K562 (cell line): ENCODE results near the gene NRXN3. TPM values are rescaled to one million over a fixed set of nuclear protein-coding genes. Genes with fewer than 3 reads are reported as not detected.

ENCODE experiments used
- ATAC-seq: fragments of 200-7000 bp; cut with Tn5 transposase; 3 replicates; pipeline ENCODE4 v1.9.1; 2020; ENCODE audit warnings: moderate library complexity
- BruUV-seq: library from RNA; stranded (reverse); fragments of 400-500 nt; replicated peaks from 2 replicates; lab custom pipeline; 2021; lab: Mats Ljungman, UMichigan
- CTCF ChIA-PET: fragments of 300-600 bp; formaldehyde crosslinking; extraction: SDS; loops from one replicate; lab custom pipeline; 2021; ENCODE audit warnings: low intra/inter-chr PET ratio; lab: Yijun Ruan, JAX
- POLR2A ChIA-PET: fragments of 300-600, 350-650 bp; sonication (Branson Sonifier 250); formaldehyde crosslinking; extraction: SDS; loops from one replicate; lab custom pipeline; 2021; ENCODE audit warnings: antibody characterized with exemption, inconsistent platforms; lab: Yijun Ruan, JAX
- DNase-seq, 4 experiments: peaks; one replicate each; pipeline versions ENCODE4 v3.0.0 to v3.0.0-alpha.2; 2011 to 2018; ENCODE audit warnings: low spot score in 3 of 4, mixed read lengths in 3 of 4; ENCODE audit errors: extremely low read depth in 1 of 4
- FAIRE-seq: peaks from 2 replicates; lab custom pipeline; 2011; peaks lifted over from hg19 to GRCh38; lab: Jason Lieb, UNC
- H2AFZ ChIP-seq: 2 replicates; pipeline ENCODE4 v1.6.0; 2011; ENCODE audit warnings: low read depth, low read length, control low read depth, inconsistent platforms
- H3K27ac ChIP-seq: fragments of 200-600 bp; 3 replicates; pipeline ENCODE4 v1.8.0; 2011; ENCODE audit warnings: low read depth, mild to moderate bottlenecking, control low read depth, inconsistent platforms, low read length, moderate library complexity, mixed read lengths; ENCODE audit errors: extremely low read depth
- H3K27me3 ChIP-seq, 2 experiments: fragments of 300-600 bp in 1 of 2; 2 replicates in 1 of 2; 3 replicates in 1 of 2; pipeline versions ENCODE4 v1.6.0 to v1.8.0; 2011; ENCODE audit warnings: inconsistent platforms in 2 of 2, low read length in 2 of 2, mild to moderate bottlenecking in 1 of 2, mixed read lengths in 1 of 2, moderate library complexity in 1 of 2; ENCODE audit not compliant: control insufficient read depth in 2 of 2, insufficient read depth in 2 of 2
- H3K36me3 ChIP-seq: fragments of 300-600 bp; 3 replicates; pipeline ENCODE4 v1.8.0; 2011; ENCODE audit warnings: mild to moderate bottlenecking, low read length, inconsistent platforms; ENCODE audit not compliant: control insufficient read depth, insufficient read depth
- H3K4me1 ChIP-seq, 2 experiments: fragments of 200-600 bp in 1 of 2; replicated peaks in 1 of 2; 2 replicates in 1 of 2; 3 replicates in 1 of 2; pipeline versions ENCODE4 v1.5.1 to v1.8.0; 2011; ENCODE audit warnings: inconsistent platforms in 2 of 2, low read length in 2 of 2, mild to moderate bottlenecking in 1 of 2, mixed read lengths in 1 of 2, moderate library complexity in 1 of 2; ENCODE audit not compliant: control insufficient read depth in 2 of 2, insufficient read depth in 2 of 2
- H3K4me2 ChIP-seq: 2 replicates; pipeline ENCODE4 v1.6.1; 2011; ENCODE audit warnings: low read length, control low read depth, inconsistent platforms, mixed read lengths; ENCODE audit not compliant: insufficient read depth
- H3K4me3 ChIP-seq: fragments of 200-600 bp; sonication (generic), shearing (Covaris generic); 2 replicates; pipeline ENCODE4 v1.5.1; 2016; ENCODE audit warnings: control low read depth, inconsistent platforms
- H3K79me2 ChIP-seq: fragments of 200-600 bp; 3 replicates; pipeline ENCODE4 v1.8.0; 2011; ENCODE audit warnings: low read length, inconsistent platforms; ENCODE audit not compliant: control insufficient read depth, insufficient read depth
- H3K9ac ChIP-seq, 2 experiments: 2 replicates each; pipeline versions ENCODE4 v1.6.0 to v1.6.1; 2011; ENCODE audit warnings: low read depth in 2 of 2, low read length in 2 of 2, control low read depth in 1 of 2, inconsistent platforms in 1 of 2, mild to moderate bottlenecking in 1 of 2, mixed read lengths in 1 of 2; ENCODE audit not compliant: insufficient read depth in 1 of 2
- H3K9me1 ChIP-seq: one replicate; pipeline ENCODE4 v1.6.0; 2011; ENCODE audit warnings: inconsistent platforms, mild to moderate bottlenecking, low read length, moderate library complexity; ENCODE audit not compliant: control insufficient read depth, insufficient read depth
- H3K9me3 ChIP-seq: replicated peaks from 2 replicates; pipeline ENCODE4 v1.5.1; 2011; ENCODE audit warnings: low read depth, low read length, inconsistent platforms; ENCODE audit not compliant: control insufficient read depth, insufficient read depth
- H4K20me1 ChIP-seq: replicated peaks from 2 replicates; pipeline ENCODE4 v1.6.1; 2011; ENCODE audit warnings: low read length, inconsistent platforms, mixed read lengths; ENCODE audit not compliant: control insufficient read depth, insufficient read depth
- E2F1 ChIP-seq: sonication (generic); formaldehyde crosslinking; IDR thresholded peaks from 2 replicates; pipeline ENCODE4 v1.8.1; 2023; ENCODE audit warnings: mild to moderate bottlenecking, missing genetic modification reagents, moderate library complexity
- HDAC2 ChIP-seq: fragments of 450-650 bp; IDR thresholded peaks from 2 replicates; pipeline ENCODE4 v1.6.1; 2016; ENCODE audit warnings: mild to moderate bottlenecking
- LARP7 ChIP-seq: fragments of 450-650 bp; IDR thresholded peaks from 2 replicates; pipeline ENCODE4 v1.6.1; 2016
- POLR2G ChIP-seq: fragments of 200-400 bp; formaldehyde crosslinking; IDR thresholded peaks from 2 replicates; pipeline ENCODE4 v1.6.1; 2017; ENCODE audit warnings: low read depth, mild to moderate bottlenecking, antibody characterized with exemption, low read length, moderate library complexity
- THAP7 ChIP-seq: fragments of 250-450 bp; sonication (Bioruptor Pico); IDR thresholded peaks from 2 replicates; pipeline ENCODE4 v1.5.0; 2021
- WGBS: fragments of 100-300 bp; shearing (Covaris generic); methylation state at CpG from one replicate; pipeline ENCODE4 v1.1.6; 2016; ENCODE audit warnings: low coverage, mixed read lengths; ENCODE audit not compliant: insufficient coverage; ENCODE audit errors: missing lambda C conversion rate; 5-methylcytosine and 5-hydroxymethylcytosine counted together
- in situ Hi-C: fragments of 300-500 bp; cut with MboI; formaldehyde crosslinking; loops from 4 replicates; pipeline ENCODE4 v1.15.0; 2018; ENCODE audit warnings: inconsistent platforms, mixed read lengths
- intact Hi-C: fragments of 100-400 bp; cut with micrococcal nuclease; formaldehyde crosslinking; loops from 2 replicates; pipeline ENCODE4 v1.14.2; 2022
- polyA plus RNA-seq, 8 experiments: library from polyadenylated mRNA; depleted of rRNA in 4 of 8; stranded (reverse) in 5 of 8; unstranded in 3 of 8; fragments of >200 nt; fragmentation: Nextera tagmentation in 2 of 8; fragmentation: Illumina TruSeq in 1 of 8; extraction: Ambion mirVana in 2 of 8; extraction: Trizol in 1 of 8; gene quantifications; 2 replicates each; pipeline versions ENCODE4 v1.2.1 to v1.2.3, GENCODE V29; 2011 to 2014; ENCODE audit warnings: inconsistent platforms in 1 of 8, missing spikeins in 1 of 8
- total RNA-seq, 7 experiments: library from RNA; depleted of rRNA in 6 of 7; stranded (reverse); fragments of >200 nt in 6 of 7; fragmentation: Illumina TruSeq in 2 of 7; extraction: Trizol in 2 of 7; gene quantifications; 2 replicates each; pipeline versions ENCODE4 v1.2.1 to v1.2.3, GENCODE V29; 2011 to 2021; ENCODE audit warnings: low replicate concordance in 1 of 7

NRXN3 gene
- total and polyA plus RNA-seq, 9 of the 15 experiments (the other 6 are each of a cell fraction or from before 2014, with no cell fraction given) = 0.09 TPM; not detected in 8

GRCh38 chr14:79281244-79282152 is 1111.3 kb downstream of the NRXN3 start:
- Histone ChIP-seq H4K20me1 (no peaks in the 10 kb centered on the region), H3K9me1 (no peaks in the 10 kb centered on the region), H2AFZ (no peak overlapping the region), H3K27ac (no peak overlapping the region), H3K4me2 (no peak overlapping the region), H3K36me3 (no peaks in the 10 kb centered on the region), H3K79me2 (no peaks in the 10 kb centered on the region), H3K9me3 (no peaks in the 10 kb centered on the region), H3K4me3 (no peak overlapping the region), H3K27me3 (no peaks in the 10 kb centered on the region), H3K9ac (no peak overlapping the region), H3K4me1 (no peaks in the 10 kb centered on the region)
- 2% methylated on average over 6 of the region's 6 CpGs for WGBS
- intact Hi-C loops = no loop called here
- in situ Hi-C loops = no loop called here
- DNase-seq = no peak
- ATAC-seq = no peak
- CTCF ChIA-PET = no interaction called here
- POLR2A ChIA-PET = no interaction called here
- no TSS peak for BruUV-seq
- no peak for FAIRE-seq
- TF ChIP-seq E2F1 (CRISPR knock-in tag) (no peak), LARP7 (no peak), HDAC2 (no peak), POLR2G (no peak), THAP7 (CRISPR knock-in tag) (no peak)
